ENCODE measurements around the gene RSL1D1.
A peak's percentile ranks its signal among the peaks of the same experiment; 100 is the strongest.

The RSL1D1 gene

DNA sequence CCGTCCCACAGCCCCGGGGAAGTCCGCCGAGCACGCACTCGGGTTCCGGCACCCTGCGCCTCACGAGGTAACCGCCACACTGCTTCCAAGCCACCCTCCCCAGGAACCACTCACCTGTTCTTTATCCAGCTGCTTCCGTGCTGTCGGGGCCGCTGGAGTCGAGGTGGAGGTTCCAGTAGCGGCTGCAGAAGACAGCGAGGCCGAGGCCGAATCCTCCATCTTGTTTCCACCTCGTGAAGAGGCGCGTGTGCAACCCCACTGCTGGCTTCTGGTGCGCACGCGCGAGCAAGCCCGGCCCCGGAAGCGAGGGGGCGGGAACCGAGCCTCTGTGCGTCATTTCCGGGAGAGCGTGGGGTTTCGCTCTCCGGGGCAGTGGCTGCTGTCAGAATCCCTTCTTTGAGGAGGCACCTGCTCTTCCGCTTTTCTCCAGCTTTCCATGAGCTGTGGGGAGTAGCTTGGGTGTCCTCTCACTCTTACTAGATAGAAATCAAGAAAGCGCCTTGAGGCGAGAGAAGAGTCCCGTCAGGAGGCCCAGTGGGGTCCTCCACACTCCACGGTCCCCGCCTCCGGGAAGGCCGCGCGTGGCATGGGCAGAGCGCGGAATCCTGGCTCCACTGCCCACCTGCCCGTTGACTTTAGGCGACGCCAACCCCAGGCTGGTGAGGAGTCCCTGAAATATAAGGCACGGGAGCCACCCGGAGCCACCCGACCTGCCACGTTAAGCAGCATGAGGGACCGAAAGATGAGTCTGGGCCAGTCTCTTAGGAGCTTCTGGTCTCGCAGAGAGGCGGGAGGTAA lies at the start of gene RSL1D1:
RSL1D1 (minus strand) TSS at position 249 of the 798 bp plus-strand sequence; CDS start at position 219, 30 bp downstream.
- DNase-seq (ENCODE audit: low read depth in 2 of 2), result peak; percentile 86 to 90

DNA sequence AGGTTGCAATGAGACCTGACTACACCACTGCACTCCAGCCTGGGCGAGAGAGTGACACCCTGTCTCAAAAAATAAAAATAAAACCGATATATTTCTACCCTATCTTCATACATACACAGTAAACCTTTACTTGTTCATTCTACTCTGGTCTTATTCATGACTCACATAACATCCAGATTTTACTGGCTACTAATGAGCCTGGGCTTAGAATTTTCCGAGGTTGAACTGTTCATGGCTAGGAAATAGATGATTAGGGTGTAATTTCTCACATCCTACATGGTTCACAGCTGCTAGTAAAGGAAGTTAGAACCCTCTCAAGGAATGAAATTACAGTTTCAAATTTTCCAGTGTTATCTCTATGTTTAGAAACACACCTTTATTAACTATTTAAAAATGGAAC lies 49.7 kb upstream of the RSL1D1 start:
- no peak for DNase-seq (ENCODE audit: low read depth in 2 of 2)

DNA sequence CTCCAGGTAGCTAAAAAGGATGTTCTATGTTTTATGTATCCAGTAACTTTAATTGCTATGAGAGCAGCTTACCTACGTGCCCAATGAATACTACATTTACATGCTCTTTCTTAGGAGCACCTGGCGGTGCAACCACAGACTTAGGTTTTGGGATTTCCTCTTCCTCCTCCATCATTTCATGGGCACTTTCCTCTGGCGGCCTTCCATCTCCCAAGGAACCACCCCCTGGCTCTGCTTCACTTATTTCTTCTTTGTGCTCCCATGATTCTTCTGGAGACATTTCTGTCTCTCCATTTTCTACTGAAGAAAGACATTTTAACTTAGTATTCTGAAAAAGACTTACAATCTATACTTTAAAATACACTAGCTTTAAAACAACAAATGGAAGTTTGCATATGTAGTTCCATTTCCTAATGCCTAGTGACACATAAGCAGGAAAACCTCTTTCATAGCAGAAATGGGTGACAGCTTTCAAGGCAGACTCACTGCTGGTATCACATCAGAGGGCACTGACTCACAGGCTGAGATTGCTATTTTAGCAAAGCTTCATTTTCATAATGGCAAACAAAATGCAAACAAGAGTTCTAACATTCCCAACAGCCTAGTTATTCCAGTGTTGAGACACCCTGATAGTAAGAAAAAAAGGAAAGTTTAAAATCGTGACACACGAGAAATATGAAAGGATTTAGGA lies 45.3 kb upstream of the RSL1D1 start:
- no peak for DNase-seq (ENCODE audit: low read depth in 2 of 2)

DNA sequence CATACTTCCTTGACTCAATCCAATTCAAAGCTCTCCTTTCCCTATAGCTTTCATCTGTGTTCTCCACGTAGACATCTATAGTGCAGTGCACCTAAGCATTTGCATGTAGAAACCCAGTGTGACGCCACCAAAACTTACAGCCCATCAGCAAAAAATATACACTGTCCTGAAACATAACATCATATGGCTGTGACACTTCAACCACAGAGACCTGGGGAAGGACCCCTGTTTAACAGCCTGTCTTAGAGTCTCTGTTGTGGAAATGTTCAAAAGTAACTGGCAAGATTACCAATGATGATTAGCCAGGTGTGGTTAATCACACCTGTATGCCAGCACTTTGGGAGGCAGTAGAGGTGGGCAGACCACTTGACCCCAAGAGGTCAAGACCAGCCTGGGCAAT lies 42.2 kb upstream of the RSL1D1 start:
- DNase-seq (ENCODE audit: low read depth in 2 of 2), result no peak

DNA sequence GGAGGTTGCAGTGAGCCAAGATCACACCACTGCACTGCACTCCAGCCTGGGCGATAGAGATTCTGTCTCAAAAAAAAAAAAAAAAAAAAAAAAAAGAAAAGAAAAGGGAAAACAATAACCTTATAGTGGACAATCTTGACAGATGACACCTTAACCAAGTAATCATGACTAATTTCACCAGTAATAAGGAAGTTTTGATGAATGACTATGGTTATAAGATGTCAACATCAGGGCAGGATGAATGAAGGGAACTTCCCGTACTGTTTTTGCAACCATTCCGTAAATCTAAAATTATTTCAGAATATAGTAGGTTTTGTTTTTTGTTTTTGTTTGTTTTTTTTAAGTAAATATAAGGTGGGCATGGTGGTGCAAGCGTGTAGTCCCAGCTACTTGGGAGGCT lies 41.4 kb upstream of the RSL1D1 start:
- no peak for DNase-seq (ENCODE audit: low read depth in 2 of 2)

DNA sequence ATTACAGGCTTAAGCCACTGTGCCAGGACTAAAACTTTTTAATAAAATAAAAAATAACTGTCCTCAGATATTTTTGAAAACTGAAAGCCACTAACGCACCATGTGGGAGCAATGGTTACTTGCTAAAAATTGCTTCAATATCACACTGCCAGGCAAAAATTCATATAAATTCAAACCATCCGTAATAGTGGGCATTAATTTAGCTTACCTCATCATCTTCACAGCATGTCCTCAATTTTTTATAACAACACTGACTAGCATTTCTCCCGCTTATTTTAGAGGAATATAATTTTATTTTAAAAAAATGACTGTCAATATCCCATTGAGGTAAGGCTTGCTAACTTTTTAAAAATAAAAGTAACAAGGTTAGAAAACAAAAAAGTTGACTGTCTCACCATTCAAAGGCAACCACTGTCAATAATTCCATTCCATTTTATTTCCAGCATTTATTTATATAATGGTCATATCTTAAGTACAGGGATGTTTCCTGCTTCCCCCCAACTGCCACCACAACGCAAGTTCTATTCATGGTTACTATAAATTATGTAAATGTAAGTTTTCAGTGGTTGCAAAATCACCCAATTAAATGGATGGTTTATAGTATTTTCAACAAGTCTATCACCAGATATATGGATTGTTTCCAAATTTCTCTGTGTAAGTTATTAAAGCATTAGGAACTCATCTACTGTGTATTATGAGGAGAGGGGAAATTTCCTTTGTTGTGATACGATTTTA lies 39.1 kb upstream of the RSL1D1 start:
- no peak for DNase-seq (ENCODE audit: low read depth in 2 of 2)

DNA sequence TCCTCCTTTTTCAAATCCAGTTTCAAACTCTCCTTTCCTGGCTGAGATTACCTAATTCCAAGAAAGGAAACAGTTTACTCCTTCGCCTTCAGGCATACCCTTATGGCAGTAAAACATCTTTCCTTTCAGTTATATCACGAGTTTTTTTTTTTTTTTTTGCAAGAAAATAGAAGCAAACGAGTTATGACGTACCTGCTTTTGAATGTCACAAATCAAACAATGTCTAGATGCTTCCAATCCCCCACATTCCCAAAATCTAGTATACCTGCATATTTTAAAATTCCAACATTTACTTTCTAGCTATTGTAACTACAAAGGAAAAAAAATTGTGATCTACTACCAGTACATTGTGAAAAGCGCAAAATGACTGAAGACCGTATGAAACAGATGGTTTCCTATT lies 35.5 kb upstream of the RSL1D1 start:
- no peak for DNase-seq (ENCODE audit: low read depth in 2 of 2)

DNA sequence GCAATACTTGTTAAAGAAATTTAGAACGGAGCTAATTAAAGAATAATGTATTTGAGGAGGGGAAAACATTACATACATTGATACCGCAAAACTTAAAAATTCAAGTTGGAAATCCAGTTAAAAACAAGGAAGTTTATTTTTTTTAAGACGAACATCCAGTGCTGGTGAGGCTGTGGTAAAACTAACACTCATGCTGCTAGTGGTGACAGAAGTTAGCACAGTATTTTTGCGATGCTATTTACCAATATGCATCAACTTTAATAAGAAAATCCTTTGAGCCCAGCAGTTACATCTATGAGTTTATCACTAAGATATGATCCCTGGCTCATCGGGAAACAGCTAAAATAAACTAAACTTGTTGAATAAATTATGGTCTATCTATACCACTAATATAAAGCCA lies 32.7 kb upstream of the RSL1D1 start:
- no peak for DNase-seq (ENCODE audit: low read depth in 2 of 2)

DNA sequence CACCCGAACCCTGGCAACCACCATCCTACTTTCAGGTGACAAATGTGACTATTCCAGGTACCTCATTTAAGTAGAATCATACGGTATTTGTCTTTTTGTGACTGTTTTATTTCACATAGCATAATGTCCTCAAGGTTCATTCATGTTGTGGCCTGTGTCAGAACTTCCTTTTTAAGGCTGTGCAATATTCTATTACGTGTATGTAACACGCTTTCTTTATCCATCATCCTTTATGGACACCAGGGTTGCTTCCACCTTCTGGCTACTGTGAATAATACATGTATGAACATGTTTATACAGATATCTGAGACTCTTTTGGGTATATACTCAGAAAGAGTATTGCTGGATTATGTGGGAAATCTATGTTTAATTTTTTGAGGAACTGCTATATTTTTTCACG lies 28.7 kb upstream of the RSL1D1 start:
- DNase-seq (ENCODE audit: low read depth in 2 of 2), result no peak

DNA sequence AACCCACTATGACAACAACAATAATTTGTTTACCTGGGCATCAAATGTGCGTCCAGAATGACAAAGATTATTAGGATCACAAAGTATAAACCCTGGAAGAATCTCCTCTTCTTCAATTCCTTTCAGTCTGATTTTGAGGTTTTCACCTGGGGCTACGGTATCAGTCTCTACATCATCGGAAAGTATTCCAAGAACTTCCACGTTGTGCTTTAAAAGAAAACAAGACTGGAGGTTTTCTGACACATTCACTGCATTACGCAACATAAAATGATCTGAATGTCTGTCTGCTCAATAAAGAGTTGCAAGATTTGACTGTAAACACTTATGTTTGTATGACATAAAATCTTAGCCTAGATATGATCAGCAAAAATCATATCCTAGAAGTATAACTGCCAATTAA lies 26.0 kb upstream of the RSL1D1 start:
- DNase-seq (ENCODE audit: low read depth in 2 of 2), result no peak

DNA sequence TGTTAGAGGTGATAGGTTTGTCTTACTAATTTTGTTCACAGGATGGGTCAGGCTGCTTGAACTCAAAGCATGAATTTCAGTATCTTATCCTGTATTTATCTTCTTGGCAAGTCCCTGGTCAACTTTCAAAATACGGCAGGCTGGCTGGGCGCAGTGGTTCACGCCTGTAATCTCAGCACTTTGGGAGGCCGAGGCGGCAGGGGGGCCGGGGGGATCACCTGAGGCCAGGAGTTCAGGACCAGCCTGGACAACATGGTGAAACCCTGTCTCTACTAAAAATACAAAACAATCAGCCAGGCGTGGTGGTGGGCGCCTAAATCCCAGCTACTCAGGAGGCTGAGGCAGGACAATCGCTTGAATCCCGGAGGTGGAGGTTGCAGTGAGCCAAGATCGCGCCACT lies 25.0 kb upstream of the RSL1D1 start:
- no peak for DNase-seq (ENCODE audit: low read depth in 2 of 2)

DNA sequence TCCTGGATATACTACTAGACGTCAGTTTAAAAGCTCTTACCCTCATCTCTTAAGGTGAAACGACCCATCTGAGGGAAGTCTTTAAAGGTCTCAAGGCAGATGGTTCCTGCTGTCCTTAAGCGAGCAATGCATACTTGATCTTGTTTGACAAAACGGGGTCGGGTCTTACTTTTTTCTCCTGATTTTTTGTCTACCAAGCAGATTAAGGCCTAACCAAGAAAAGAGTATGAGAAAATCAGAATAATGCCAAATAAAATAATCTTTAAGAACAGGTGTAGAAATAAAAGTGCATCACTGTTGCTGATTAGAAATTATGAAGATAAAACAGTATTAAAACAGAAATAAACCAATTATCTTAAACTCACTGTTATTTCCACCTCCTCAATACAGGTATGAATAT lies 24.4 kb upstream of the RSL1D1 start:
- no peak for DNase-seq (ENCODE audit: low read depth in 2 of 2)

DNA sequence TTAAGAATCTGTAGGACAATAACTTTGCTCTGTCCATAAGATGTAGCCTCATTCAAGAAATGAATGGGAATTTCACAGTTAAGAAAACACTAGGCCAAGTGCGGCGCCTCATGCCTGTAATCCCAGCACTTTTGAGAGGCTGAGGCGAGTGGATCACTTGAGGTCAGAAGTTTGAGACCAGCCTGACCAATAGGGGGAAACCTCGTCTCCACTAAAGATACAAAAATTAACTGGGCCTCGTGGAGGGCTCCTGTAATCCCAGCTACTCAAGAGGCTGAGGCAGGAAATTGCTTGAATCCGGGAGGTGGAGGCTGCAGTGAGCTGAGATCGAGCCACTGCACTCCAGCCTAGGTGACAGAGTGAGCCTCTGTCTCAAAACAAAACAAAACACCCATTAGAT lies 19.9 kb upstream of the RSL1D1 start:
- no peak for DNase-seq (ENCODE audit: low read depth in 2 of 2)

DNA sequence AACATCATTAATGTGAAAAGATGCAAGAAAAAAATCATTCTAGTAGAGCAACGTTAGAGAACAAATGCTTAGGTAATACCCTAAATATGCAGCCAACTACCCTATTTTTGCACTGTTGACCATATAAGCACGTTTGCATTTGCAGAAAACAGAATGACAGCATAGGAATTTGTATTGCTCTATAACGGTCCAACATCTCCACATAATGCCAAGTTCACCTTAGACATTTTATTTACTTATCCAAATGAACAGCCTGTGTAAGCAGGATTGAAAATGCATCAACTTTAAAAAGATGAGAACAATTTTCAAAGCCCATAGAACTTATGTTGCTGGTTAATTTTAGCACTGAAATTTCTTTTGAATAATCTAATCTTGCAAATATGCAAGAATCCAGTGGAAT lies 19.1 kb upstream of the RSL1D1 start:
- DNase-seq (ENCODE audit: low read depth in 2 of 2), result no peak

DNA sequence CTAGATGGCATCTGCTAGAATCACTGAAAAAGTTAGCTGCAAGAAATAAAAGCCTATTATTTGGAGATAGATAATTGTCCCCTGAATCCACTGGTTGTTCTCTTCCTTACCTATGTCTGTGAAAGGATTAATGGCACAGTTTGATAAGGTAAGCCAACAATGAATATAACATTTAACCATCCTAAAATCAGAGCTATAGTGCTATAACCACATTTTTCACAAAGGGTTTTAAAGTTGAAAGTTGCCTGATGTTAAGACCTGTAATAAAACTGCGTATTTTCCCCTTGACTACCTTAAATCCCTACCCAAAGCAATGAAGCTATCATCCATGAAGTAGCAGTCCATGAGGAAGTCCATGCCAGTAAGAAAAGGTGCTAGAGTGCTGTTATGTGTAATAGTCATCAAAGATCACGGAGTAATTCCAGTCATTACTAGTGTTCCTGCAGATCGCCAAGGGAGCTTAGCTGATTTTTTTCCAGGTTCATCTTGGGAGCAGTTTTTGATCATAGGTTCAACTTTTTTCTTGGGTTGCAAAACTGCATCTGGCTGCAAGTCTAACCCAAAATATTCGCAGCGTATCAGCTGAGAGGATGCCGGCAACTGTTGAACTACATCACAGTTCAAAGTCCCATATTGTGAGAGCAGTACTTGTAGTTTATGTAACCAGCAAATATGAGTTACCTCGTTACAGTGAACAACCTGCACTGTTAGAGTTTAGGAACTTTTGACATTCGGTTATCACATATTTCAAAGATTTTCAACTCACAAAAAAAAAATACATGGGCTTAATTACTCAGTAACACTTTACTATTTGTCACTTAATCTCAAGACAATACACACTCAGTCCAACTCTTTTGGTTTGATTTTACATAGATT lies 18.2 kb upstream of the RSL1D1 start:
- no peak for DNase-seq (ENCODE audit: low read depth in 2 of 2)

DNA sequence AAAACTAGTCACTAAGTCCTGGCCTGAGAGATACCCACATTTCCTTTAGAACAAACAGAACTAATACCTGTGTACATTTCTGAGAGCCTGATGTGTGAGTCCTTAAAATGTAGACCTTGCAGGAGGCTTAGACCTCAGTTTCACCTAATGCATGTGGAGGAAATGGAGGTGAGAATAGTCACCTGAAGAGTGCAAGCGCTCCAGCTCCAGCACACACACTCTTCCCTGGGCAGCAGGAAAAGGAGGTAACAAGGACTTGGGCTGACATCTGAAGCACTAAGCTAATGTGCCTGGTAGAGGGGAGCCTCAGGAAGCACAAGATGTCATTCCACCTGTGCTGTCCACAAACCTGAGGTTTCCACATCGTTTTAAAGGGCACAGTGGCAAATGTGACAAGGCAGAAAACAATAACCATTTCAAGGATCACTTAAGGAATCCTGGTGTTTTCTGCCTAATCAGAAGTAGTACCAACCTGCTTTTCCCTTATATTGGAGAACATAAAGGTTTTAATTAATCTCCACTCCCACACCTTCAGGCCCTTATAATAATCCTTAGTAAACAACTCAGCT lies 17.2 kb upstream of the RSL1D1 start:
- no peak for DNase-seq (ENCODE audit: low read depth in 2 of 2)

DNA sequence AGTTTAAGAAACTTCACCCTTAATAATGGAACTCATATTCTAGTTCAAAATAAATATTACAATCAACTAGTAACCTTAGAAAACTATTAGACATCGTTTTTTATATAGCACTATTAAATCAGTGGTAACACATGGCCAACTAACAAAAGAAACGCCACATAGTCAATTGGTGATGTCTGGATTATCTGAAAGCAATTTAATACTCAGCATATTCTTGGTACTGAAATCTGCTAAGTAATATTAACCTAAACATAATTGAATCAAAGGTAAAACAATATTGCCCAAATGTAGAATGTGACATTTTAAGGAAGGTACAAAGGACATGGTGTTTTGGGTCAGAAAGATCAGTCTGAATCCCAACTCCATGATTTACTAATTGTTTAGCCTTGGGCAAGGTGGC lies 11.1 kb upstream of the RSL1D1 start:
- no peak for DNase-seq (ENCODE audit: low read depth in 2 of 2)

DNA sequence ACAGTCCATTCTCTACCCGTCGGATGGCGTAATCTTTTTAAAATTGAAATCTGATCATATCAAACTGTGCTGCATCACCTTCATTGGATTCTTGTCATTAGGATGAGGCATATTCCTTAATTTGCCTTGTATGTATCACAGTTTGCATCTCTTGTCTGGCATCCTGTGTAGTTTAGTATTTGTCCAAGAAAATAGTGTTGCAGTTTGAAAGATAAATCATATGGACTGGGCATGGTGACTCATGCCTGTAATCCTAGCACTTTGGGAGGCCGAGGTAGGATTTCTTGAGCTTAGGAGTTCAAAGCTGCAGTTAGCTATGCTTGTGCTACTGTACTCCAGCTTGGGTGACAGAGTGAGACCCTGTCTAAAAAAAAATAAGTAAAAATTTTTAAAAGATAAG lies 5.8 kb upstream of the RSL1D1 start:
- no peak for DNase-seq (ENCODE audit: low read depth in 2 of 2)

DNA sequence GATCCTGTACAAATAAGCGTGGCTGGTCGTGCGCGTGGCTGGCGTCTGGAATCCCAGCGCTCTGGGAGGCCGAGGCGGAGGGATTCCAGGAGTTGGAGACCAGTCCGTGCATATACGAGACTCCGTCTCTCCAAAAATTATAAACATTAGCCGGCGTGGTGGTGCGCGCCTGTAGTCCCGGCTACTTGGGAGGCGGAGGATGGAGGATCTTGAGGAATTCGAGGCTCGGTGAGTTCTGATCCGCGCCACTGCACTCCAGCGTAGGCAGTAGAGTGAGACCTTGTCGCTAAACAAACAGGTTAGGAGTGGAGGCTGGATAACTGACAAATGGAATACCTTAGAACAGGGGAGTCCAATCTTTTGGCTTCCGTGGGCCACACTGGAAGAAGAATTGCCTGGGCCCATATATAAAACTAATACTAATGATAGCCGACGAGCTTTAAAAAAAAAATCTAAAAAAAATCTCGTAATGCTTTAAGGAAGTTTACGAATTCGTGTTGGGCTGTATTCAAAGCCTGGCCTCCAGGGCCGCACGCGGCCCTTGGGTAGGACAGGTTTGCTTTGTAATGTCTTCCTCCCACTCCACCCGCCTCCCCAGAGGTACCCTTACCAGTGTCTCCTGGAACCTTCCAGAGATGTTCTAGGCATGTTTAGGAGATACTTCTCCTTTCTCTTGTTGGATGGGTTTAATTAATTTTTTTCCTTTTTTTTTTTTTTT lies 909 bp upstream of the RSL1D1 start:
- DNase-seq (ENCODE audit: low read depth in 2 of 2), result no peak

DNA sequence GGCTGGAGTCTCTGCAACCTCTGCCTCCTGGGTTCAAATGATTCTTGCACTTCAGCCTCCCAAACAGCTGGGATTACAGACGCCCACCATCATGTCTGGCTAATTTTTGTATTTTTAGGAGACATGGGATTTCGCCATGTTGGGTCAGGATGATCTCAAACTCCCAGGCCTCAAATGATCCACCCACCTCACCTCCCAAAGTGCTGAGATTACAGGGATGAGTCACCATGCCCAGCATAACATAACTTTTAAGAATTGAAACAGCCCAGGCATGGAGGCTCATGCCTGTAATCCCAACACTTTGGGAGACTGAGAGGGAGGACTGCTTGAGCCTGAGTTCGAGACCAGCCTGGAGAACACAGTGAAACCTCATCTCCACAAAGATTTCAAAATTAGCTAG lies 2.5 kb downstream of the RSL1D1 start:
- no peak for DNase-seq (ENCODE audit: low read depth in 2 of 2)

DNA sequence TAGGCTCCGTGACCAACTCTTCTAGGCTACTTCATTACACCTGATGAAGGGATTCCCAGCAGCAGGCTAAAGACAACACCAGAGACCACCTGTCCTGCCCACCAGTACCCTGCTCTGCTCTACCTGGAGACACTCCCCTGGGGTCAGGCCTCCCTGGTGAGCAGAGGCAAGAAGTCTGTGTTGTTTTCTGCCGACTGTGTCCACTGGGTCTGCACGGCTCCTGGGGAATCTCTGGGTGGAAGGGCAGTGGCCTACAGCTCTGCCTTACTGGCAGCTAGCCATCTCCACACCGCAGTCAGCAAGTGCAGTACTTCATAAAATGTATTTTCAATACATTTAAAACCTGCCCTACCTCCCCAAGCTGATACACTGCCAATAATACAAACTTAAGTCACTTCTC lies 6.8 kb downstream of the RSL1D1 start:
- DNase-seq (ENCODE audit: low read depth in 2 of 2), result no peak
